CD4-positive, alpha-beta T cell (primary cell): Measurements from ENCODE around the gene SLC17A9. TPM values are rescaled to one million over a fixed set of nuclear protein-coding genes. Genes with fewer than 3 reads are reported as not detected.

Experiments used
- ATAC-seq: fragments of 200-7000 bp; cut with Tn5 transposase; one replicate; pipeline ENCODE4 v1.10.0; 2022; ENCODE audit warnings: mild to moderate bottlenecking; ENCODE audit not compliant: poor library complexity
- CTCF ChIA-PET: fragments of 350-600 bp; sonication (Branson Sonifier 250); formaldehyde crosslinking; loops from one replicate; lab custom pipeline; 2021; ENCODE audit warnings: antibody characterized with exemption, inconsistent platforms; lab: Charles Lee
- POLR2A ChIA-PET: fragments of 350-600 bp; sonication (Branson Sonifier 250); formaldehyde crosslinking; loops from one replicate; lab custom pipeline; 2021; ENCODE audit warnings: antibody characterized with exemption, inconsistent platforms; lab: Charles Lee
- DNase-seq, 14 experiments: peaks; one replicate each; pipeline ENCODE4 v3.0.0-alpha.2; 2013 to 2020; ENCODE audit warnings: mixed read lengths in 2 of 14
- H3K27ac ChIP-seq, 2 donors: one replicate each; pipeline versions ENCODE4 v1.5.1 to v1.7.0; 2013; ENCODE audit warnings: low read length in 2 of 2, low read depth in 1 of 2, mild to moderate bottlenecking in 1 of 2
- H3K27me3 ChIP-seq, 2 experiments: 1 replicate in 1 of 2; 2 replicates in 1 of 2; pipeline versions ENCODE4 v1.6.1 to v1.7.0; 2013; ENCODE audit warnings: low read length in 2 of 2, control low read depth in 1 of 2, mild to moderate bottlenecking in 1 of 2, moderate library complexity in 1 of 2; ENCODE audit not compliant: insufficient read depth in 2 of 2, control insufficient read depth in 1 of 2
- H3K36me3 ChIP-seq: one replicate; pipeline ENCODE4 v1.6.1; 2013; ENCODE audit warnings: low read length, control low read depth; ENCODE audit not compliant: insufficient read depth
- H3K4me1 ChIP-seq: one replicate; pipeline ENCODE4 v1.6.1; 2013; ENCODE audit warnings: low read length, control low read depth; ENCODE audit not compliant: insufficient read depth
- H3K4me3 ChIP-seq: one replicate; pipeline ENCODE4 v1.5.1; 2013; ENCODE audit warnings: mild to moderate bottlenecking, low read length, moderate library complexity
- H3K9me3 ChIP-seq, 2 experiments: 1 replicate in 1 of 2; 2 replicates in 1 of 2; pipeline versions ENCODE4 v1.6.1 to v1.7.0; 2013; ENCODE audit warnings: low read length in 2 of 2, mild to moderate bottlenecking in 2 of 2, control low read depth in 1 of 2, moderate library complexity in 1 of 2; ENCODE audit not compliant: control insufficient read depth in 1 of 2, insufficient read depth in 1 of 2
- H3K27ac Mint-ChIP-seq: one replicate; pipeline ENCODE4 v1.8.0; 2020; ENCODE audit warnings: mixed read lengths
- H3K27me3 Mint-ChIP-seq: one replicate; pipeline ENCODE4 v1.8.0; 2021; ENCODE audit warnings: mixed read lengths
- H3K36me3 Mint-ChIP-seq: one replicate; pipeline ENCODE4 v1.8.0; 2021; ENCODE audit warnings: low read depth, mixed read lengths
- H3K4me1 Mint-ChIP-seq: one replicate; pipeline ENCODE4 v1.8.0; 2021; ENCODE audit warnings: low read depth, mixed read lengths
- H3K4me3 Mint-ChIP-seq: one replicate; pipeline ENCODE4 v1.8.0; 2020; ENCODE audit warnings: mild to moderate bottlenecking, mixed read lengths
- H3K9me3 Mint-ChIP-seq: one replicate; pipeline ENCODE4 v1.8.0; 2020; ENCODE audit warnings: mixed read lengths
- CTCF ChIP-seq: fragments of 200-600 bp; IDR thresholded peaks from one replicate; pipeline ENCODE4 v1.8.0; 2022; ENCODE audit warnings: antibody characterized with exemption, mild to moderate bottlenecking
- intact Hi-C, 2 experiments: fragments of 100-400 bp; cut with DNase I in 1 of 2; cut with micrococcal nuclease in 1 of 2; formaldehyde crosslinking; loops; one replicate each; pipeline versions ENCODE4 v1.15.1 to v1.9.0; 2023 to 2025; cut with DNase I, micrococcal nuclease
- total RNA-seq, 174 experiments: library from RNA in 2 of 174; stranded (reverse) in 2 of 174; gene quantifications; one replicate each; pipeline ENCODE4 v1.2.3 and lab custom pipeline; 2021 to 2026

Gene SLC17A9
- total RNA-seq, 2 experiments from 2014 or later = 3.5 to 5.5 TPM

- Mint-ChIP-seq H3K9me3 (no peaks in the 10 kb centered on the region), H3K36me3 (peaks cover 75% of the 10 kb centered on the region)
- CTCF ChIA-PET = interaction anchor here (1.0 to 1.2 kb wide), 2 partner anchors 25 to 61 kb away, joined by 3 to 4 read pairs; no protein-coding TSS in a partner anchor
Observed at GRCh38 chr20:62947532-62948300, 4.8 kb upstream of the SLC17A9 start.

GRCh38 chr20:62949153-62949821 lies 3.2 kb upstream of the SLC17A9 start:
- H3K27me3 ChIP-seq = no peaks in the 10 kb centered on the region
- H3K4me1 ChIP-seq = peaks cover 34% of the 10 kb centered on the region
- DNase-seq (no peak), ATAC-seq (no peak)
- Mint-ChIP-seq H3K4me1 (peaks cover 29% of the 10 kb centered on the region), H3K36me3 (peaks cover 62% of the 10 kb centered on the region), H3K27me3 (no peaks in the 10 kb centered on the region), H3K27ac (no peak overlapping the region), H3K4me3 (peak overlapping the region; percentile 34), H3K9me3 (no peaks in the 10 kb centered on the region)
- peaks cover 0 to under 1% of the 10 kb centered on the region in 2 experiments for H3K9me3 ChIP-seq
- no peak for TF ChIP-seq CTCF
- no peak overlapping the region for H3K4me3 ChIP-seq
- CTCF ChIA-PET = interaction anchor here (1.2 kb wide), 1 partner anchor 23 kb away, joined by 4 read pairs; no protein-coding TSS in a partner anchor
- intact Hi-C loops = no loop called here
- peaks cover 57% of the 10 kb centered on the region for H3K36me3 ChIP-seq
- H3K27ac ChIP-seq = no peak overlapping the region
- POLR2A ChIA-PET = interaction anchor here (1.4 kb wide), 1 partner anchor 12 kb away, joined by 6 read pairs; the partner anchor contains the start of gene GID8

More at GRCh38 chr20:62947532-62948300, 4.8 kb upstream of the SLC17A9 start:
- Mint-ChIP-seq H3K27me3 (no peaks in the 10 kb centered on the region), H3K4me1 (peaks cover 20% of the 10 kb centered on the region), H3K4me3 (no peak overlapping the region), H3K27ac (no peak overlapping the region)
- intact Hi-C loops = no loop called here
- peaks cover 18% of the 10 kb centered on the region for H3K4me1 ChIP-seq
- H3K27ac ChIP-seq = no peak overlapping the region
- TF ChIP-seq CTCF = no peak
- H3K9me3 ChIP-seq = no peaks in the 10 kb centered on the region
- no peak for DNase-seq
- H3K27me3 ChIP-seq = no peaks in the 10 kb centered on the region
- no peak for ATAC-seq
- peaks cover 73% of the 10 kb centered on the region for H3K36me3 ChIP-seq
- no peak overlapping the region for H3K4me3 ChIP-seq
- POLR2A ChIA-PET = interaction anchor here (0.9 to 1.4 kb wide), 3 partner anchors 10 to 154 kb away, joined by 3 to 6 read pairs (median 3); partner anchors contain the start of genes DIDO1 and GID8

- no peak for DNase-seq
- intact Hi-C loops = loop anchor here in 1 of 2 experiments (10.0 kb wide), 1 partner anchor 55 kb away; the partner anchor contains the start of gene BHLHE23
- Mint-ChIP-seq H3K27ac (no peak overlapping the region), H3K27me3 (no peaks in the 10 kb centered on the region), H3K9me3 (no peaks in the 10 kb centered on the region), H3K4me1 (peaks cover 31% of the 10 kb centered on the region), H3K36me3 (peaks cover 55% of the 10 kb centered on the region), H3K4me3 (peak overlapping the region; percentile 51)
- no peak overlapping the region for H3K27ac ChIP-seq
- POLR2A ChIA-PET = no interaction called here
- no peaks in the 10 kb centered on the region for H3K27me3 ChIP-seq
- no peak overlapping the region for H3K4me3 ChIP-seq
- no peak for TF ChIP-seq CTCF
- H3K36me3 ChIP-seq = peaks cover 51% of the 10 kb centered on the region
- CTCF ChIA-PET = no interaction called here
- no peak for ATAC-seq
- peaks cover 0 to 4% of the 10 kb centered on the region in 2 experiments for H3K9me3 ChIP-seq
- peaks cover 40% of the 10 kb centered on the region for H3K4me1 ChIP-seq
Observed at GRCh38 chr20:62949962-62950361, 2.5 kb upstream of the SLC17A9 start.
